Measurements from ENCODE around the gene FBXO24.
A peak's percentile ranks its signal among the peaks of the same experiment; 100 is the strongest.
"Not testable (repeated sequence)": the region's sequence is repeated elsewhere in the genome, so short reads cannot be mapped to it uniquely, and the experiment has no call there.

FBXO24 gene

DNA sequence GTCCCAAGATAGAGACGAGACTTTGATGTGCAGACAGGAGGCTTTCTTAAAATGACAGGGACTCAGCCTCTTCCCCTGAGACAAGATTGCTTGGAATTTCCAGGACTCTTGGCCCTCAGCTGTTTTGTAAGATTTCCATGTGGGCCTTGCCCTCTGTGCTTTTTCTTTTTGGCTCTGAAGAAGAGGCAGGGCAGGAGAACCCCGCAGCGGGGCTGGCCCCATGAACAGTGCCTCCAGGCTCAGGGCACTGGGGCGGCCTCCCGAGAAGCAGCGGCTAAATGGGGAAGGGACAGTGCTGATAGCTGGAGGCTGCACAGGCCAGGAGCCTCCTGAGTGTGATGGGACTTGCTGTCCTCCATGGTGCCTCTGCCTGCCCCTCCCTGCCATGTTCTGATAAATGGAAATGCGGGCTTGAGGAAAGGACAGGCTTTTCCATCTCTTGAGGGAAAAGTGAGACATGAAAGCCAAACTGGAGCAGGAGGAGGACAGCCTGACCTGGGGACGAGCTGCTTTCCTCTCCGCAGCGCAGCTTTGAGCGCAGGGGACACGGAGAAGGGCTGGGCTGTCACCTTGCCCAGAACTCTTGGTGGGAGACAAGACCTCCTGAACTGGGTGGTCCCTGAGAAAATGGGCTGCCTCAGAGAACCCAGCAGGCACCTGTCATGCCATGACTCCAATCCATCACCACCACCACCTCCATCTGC, 24.5 kb upstream of the FBXO24 start:
- DNase-seq: no peak

DNA sequence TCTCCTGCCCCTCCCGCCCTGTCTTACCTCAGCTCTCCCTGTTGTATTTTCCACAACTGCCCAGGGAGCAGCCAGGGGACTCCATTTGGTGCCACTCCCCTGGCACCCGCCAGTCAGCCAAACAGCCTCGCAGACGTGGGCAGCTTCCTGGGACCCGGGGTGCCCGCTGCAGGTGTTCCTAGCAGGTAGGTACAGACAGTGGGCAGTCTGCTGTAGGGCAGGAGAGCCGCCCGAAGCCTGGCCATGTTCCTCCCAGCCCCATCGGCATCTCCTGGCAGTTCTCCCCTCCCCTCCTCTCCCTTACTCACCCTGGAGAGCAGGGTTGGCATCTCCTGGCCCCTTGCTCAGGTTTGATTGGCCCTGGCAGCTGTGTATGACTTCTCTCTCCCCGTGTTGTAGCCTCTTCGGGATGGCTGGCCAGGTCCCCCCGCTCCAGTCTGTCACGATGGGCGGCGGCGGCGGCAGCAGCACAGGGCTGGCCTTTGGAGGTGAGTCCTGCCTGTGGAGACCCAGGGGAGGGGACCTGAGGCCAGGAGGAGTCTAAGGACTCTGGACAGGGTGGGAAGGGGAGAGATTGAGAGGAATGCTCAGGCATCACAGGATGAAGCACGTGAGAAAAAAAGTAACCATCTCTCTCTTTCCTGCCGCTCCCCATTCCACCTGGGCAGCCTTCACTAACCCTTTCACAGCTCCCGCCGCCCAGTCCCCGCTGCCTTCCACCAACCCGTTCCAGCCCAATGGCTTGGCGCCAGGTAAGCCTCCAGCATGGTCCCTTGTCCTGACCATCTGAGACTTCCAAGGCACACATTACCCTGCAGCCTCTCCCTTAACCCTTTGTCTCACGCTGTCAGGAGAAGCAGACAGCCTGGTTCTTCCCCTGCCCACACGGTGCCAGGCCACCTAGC, 23.7 kb upstream of the FBXO24 start:
- DNase-seq: no peak

DNA sequence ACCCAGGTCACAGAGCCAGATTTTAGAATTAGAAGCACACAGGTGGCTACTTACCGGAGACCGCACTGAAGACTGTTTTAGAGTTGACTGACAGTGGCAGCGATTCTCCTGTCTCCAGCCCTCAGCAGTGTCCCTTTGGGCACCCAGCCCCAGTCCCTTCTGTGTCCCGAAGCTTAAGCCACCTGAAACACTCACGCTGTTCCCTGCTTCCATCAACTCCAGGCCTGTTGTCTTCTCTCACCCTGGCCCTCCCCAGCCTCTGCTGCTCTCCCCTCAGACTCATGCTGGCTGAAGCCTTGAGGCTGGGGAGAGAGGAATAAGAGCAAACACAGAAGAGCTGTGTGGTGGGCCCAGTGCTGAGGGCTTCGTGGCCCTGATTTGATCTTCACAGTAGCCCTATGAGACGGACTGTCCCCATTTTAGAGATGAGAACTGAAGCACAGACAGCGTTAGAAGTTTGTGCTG, 23.0 kb upstream of the FBXO24 start:
- DNase-seq: no peak

DNA sequence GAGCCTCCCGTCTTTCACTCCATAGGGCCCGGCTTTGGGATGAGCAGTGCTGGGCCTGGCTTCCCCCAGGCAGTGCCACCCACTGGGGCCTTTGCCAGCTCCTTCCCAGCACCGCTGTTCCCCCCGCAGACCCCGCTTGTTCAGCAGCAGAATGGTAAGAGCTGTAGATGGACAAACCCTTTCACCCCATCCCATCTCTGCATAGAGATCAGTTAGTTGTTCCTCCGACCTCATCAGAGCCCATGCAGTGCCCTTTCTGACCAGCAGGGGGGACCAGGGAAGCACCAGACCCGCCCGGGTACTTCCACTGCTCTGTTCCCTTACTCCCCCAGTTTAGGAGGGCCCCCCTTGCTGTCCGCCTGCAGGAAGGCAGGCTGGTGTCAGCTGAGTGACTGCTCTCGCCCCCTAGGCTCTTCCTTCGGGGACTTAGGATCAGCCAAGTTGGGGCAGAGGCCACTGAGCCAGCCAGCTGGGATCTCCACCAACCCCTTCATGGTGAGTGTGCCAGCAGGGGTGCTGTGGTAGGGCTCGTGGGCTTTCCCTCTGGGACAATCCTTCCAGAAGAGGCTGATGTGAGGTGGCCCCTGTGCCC, 22.2 kb upstream of the FBXO24 start:
- DNase-seq: no peak

DNA sequence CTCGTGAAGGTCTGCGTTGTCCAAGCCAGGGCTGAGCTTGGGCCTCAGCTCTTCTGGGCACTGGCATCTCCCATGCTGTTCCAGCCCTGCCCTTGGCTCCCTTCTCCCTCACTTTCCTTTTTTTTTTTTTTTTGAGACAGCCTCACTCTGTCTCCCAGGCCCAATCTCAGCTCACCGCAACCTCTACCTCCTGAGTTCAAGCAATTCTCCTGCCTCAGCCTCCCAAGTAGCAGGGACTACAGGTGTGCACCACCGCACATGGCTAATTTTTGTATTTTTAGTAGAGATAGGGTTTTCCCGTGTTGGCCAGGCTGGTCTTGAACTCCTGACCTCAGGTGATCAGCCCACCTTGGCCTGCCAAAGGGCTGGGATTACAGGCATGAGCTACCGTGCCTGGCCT, 21.7 kb upstream of the FBXO24 start:
- not testable (repeated sequence) for DNase-seq

DNA sequence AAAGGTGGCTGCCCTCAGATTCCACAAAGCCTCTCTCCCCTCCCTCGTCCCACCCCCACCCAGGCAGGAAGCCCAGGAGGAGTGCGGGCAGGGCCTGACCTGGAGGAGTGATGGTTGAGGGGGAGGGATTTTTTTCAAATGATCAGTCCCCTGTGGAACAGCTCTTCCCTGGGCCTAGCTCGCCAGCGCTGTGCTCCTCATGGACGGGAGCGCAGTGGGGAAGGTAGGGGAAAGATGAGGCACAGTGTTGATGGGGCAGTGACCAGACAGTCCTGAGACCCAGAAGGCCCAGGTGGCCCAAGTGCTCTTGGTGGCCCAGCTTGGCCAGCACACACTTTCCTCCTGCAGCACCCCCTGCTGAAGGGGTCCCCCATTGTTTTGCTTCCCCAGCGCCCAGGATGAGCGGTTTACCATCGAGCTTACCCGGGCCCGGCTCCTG, 21.0 kb upstream of the FBXO24 start:
- DNase-seq: no peak

DNA sequence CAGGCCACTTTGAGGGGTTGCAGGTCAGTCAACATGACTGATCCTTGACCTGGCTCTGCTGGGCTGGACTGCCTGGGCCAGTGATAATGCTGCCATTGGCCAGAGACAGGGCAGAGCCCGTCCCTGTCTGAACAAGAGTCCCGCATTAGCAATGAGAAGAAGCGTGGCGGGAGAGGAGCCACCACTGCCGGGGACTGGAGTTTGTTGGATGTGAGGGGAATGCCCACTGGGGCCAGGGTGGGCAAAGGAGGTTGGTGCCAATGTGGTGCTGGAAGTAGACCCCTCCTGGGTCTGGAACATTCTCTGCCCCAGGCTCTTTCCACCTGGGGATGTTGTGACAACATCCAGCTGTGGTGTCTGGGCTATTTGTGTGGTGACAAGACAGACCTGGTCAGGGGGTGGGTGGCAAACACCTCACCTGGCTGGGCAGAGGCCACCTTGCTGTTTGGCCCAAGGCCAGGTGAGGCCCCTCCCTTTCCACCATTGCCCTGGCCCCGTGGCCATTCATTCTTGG, 20.1 kb upstream of the FBXO24 start:
- DNase-seq: no peak

DNA sequence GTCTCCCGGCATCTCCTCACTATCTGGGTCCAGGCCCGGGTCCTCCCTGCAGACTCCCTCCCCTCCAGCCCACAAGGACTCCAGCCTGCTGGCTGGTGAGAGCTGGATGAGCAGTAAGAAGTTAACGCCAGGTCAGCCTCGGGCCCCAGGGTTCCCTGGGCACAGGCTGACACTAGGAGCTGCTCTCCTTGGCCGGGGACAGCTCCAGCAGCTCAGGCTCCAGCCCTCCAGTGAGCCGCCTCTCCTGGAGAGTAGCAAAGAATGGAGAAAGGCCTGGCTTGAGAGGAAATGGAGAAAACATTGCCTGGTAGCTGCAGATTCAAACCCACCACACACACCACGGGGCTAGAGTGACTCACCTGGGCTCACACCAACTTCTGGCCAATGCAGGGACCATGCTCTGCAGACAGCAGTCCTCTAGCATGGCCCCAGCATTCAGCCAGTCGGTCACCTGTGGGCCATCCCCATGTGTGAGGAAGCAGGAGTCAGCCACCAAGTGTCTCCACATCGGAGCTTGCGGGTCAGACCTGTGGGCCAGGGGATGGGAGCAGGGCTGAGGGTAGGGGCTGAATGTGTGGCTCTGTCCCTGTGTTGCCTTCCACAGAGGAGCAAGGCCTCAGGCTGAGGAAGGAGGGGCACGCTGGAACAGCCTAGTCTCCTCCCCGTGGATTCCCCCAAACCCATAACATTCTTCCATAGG, 18.9 kb upstream of the FBXO24 start:
- DNase-seq: no peak

DNA sequence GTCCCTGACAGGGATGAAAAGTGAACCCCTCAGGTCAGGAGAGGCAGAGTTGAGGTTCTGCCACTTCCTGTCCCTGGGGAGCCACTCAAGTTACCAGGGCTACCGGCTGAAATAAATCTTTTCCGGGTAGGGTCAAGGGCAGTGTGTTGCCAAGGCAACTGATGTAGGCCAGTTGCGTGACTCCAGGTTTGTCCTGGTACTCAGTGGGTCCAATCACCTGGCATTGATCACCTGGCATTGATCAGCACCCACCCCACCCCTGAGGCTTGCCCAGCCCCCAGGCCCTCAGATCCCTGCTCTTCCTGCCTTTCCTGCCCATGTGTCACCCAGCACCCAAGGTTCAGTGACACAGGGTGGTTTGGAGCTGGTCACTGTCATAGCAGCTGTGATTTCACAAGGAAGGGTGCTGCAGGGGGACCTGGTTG, 18.4 kb upstream of the FBXO24 start:
- DNase-seq: peak; percentile 46

DNA sequence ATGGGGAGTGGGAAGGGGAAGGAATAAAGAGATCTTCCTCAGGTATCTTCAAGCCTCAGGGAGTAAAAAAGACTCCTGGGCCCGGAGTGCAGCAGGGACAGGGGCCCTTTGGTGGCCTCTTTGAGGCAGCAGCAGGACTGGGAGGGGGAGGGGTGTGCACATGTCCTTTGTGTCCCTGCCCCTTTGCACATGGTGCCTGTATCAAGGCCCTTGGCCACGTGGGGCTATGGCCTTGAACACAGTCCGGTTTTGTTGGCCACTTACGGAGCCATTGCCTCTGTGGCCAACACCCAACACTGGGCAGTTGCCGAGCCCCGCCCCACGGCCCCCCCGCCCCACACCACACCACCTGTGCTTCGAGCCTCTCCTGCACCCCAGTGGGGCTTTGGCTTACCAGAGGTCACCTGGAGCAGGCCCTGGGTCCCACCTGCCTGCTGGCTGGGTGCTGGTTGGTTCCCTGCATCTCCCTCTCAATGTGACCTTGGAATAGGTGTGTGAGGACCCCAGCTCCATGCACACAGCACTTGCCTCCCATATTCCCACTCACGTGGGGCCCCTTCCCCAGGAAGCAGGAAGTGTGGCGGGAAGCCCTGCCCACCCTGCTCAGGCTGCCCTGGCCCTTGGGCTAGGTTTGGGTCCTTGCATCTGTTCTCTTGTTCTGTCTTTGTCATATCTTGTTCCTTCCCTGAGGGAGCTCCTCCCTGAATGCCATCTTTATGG, 17.8 kb upstream of the FBXO24 start:
- no peak for DNase-seq

DNA sequence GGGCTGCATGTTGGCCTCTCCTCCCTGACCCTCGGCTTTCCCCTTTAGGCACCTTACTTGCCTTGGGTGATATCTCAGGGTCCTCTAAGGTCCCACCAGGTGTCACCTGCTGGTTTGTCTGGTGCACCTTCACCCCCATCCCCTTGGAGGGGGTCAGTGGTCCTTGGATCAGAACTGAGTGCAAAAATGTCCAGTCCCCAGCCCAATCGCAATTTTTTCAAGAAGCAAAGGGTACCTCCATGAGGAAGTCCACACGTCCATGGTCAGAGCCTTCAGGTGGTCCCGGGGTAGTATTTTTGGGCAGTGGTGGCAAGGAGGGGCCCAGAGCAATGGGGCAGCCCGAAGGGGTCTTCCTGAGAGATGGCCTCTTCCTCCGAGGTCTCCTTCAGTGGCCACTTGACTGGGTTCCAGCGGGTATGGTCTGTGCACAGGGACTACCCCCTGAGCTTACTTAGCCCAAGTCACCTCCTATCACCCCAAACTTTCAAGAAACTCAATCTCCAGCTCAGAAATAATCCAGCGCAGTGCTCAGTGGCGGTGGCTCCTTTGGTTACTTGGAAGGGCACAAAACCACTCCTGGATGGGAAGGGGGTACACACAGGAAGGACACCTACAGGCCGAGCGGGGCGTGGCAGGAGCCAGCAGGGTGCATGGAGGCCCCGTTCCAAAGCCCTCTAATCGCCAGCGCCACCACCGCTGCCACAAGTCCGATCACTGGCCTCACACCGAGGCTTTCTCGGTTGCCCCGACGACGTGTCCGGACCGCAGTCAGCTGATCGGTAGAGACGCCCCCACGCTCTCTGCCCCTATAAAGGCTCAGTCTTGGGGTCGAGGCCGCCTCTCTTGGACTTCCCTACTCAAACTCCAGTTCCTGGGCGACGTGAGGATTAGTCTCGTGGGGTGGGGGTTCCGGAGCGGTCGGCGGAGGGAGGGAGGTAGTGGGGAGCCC, 17.0 kb upstream of the FBXO24 start:
- DNase-seq: peak; percentile 69

DNA sequence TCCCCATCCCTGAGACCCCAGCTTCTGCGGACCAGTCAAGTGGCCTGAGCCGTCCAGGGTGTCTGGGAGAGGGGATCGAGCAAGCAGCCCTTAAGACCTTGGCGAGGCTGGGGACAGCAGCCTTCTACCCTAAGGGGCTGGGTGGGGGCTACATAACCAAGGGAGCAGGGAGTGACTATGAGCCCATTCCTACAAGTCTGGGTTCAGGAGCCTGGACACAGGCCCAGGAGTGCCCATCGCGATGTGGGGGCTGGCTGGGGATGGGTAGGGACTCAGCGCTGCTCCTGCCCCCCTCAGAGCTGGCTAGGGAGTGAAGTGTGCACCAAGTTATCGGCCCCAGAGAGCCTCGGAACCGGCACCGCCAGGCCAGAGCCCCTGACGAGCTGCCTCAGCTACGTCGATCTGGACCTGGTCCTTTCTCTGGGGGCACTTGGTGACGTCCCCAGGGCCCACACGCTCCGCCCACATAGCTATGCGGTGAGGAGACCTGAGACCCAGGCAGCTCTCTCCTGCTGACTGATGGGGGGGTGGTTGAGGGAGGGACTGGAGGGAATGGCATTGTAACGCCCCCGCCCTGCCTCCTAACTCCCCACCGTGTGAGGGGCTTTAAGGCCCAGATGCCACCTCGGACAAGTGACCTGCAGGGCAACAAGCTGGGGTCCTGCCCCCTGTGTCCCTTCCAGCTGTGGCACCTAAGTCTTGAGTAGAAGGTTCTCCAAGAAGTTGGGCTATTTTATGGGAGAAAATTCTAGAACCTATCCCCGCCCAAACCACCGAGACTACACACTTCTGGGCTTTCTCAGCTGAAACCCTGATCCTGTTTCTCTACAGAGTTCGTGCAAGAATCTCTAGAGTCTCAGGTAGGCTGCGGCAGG, 14.9 kb upstream of the FBXO24 start:
- DNase-seq: no peak

DNA sequence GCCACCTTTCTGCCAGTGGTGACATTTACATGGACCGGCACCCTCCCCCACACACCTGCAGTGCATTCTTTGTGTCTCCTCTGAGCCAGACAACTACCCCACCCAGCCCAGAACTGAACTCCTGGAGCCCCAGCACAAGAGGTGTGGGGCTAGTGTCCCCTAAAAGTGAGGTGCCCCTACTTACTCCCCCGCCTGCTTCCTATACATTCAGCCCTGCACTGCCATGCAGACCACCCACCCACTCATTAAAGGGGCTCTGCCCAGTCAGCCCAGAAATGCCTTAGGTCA, 14.4 kb upstream of the FBXO24 start:
- no peak for DNase-seq

DNA sequence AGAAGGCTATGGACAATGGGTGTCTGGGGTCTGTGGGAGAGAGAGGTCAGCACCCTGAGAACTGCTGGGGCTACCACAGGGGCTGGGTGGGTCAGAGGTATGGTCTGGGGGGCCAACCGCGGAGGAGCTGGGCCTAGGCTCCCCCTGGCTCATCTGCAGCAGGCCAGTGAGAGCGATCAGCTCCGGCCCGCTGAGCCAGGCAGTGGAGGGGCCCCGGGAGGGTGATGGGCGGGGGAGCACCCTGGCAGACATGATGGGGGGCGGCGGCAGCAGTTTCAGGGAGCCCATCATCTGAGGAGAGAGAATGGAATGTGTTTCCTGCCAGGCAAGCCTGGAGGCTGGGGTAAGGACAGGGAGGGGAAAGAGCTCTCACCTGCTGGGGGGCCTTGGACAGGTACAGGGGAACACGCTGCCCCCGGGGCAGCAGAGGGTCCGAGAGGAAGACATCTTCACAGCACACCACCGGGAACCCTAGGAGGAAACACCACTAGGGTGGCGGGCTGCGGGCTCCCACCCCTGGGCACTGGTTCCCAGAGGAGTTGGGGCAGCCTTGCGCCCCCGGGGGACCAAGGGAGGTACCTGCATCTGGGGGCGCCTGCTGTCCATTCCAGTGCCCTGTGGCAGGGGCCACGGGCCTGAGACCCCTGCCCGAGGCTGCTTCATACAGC, 13.7 kb upstream of the FBXO24 start:
- no peak for DNase-seq

DNA sequence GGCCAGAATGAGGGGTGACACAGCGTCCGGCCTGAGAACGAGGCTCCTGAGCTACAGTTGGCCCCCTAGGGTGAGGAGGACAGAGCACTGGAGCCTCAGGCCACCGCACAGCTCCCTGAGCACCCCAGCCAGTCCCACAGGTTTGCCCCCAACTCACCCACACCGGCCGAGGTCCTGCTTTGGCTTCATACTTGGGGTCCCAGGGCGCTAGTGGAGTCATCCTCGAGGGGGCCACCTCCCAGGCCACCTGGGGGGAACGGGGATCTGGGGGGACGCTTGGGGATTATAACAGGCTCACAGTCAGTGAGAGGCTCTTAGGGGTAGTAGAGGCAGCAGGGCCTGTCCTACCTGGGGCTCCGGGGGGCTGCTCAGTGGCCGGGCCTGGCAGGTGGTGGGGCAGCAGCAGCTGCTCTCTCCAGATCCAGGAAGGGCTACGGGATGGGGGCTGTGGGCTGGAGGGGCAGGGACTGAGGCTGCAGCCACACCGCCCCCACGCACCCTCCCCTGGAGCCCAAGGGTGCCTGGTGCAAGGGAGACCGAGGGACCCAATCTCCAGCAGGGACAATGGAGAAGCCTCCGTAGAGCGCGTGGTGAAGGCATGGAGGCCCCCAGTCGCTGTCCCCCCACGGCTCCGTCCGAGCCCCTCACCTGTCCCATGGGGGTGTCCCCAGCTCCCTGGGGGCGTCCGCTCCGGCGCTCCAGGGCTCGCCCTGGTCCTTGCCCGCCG, 13.0 kb upstream of the FBXO24 start:
- no peak for DNase-seq

DNA sequence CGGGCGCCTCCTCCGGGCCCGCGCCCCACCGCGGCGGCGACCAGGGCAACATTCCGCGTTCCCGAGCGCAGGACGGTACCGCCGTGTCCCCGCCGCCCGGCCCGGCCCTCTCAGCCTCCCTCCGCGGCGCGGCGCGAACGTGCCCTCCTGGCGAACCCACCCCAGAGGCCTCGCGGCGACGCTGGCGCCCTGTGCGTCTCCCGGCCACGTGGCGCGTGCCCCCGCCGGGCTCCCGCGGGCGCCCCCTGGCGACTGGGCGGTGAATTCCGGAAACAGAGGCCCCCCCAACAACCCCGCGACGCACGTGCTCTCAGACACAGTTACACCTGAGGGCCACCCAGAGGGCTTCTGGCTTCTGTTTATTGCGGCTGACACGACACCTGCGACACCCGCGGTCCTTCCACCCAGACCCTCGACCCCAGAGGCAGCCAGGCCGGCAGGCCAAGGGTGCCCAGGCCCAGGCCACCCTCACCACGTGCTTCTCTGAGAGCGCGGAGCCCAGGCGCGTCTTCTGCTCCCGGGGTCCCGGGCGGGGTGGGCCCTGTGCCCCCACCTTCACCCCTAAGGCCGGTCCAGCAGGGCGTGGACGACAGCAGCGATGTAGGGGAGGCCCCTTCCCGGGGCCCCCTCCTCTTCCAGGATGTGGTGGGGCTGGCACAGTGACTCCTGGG, 12.3 kb upstream of the FBXO24 start, which contains the start of gene SAP25:
Gene SAP25 (minus strand): TSS at position 210 of the 671 bp plus-strand sequence. CDS start 158 bp downstream, at position 52.
- no peak for DNase-seq

DNA sequence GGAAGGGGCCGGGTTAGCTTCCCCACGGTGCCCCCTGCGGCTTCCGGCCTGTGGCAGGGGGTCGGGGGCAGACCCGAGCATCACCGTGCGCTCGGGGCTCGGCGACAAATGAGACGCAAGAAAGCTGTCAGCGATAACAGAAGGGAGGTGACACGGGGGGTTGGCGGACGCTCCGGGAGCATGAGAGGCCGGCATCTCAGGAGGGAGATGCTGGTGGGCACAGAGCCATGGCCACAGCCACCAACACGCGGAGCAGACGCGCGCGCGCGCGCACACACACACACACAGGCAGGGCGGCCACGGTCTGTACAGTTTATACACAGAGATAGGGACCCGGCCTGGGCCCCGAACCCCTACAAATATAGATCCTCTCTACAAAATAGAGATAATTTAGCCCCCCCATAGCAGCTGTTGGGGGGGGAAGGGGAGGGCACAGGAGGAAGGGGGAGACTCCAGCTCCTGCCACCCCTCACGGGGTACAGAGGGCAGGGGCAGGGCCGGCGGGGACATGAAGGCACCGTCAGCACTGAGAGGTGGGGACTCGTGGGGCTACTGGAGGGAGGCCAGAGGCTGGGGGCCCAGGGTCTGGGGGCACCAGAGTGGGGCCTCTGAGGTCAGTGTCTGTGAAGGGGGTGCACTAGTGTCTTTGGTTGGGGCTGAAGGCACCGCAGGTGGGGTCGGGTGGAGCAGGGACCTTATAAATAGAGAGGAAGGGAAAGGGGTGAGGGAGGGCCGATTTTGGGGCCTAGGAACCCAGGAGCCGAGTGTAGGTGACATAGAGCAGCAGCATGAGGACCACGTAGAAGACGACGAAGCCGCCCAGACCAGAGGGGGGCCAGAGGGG, 11.5 kb upstream of the FBXO24 start:
- no peak for DNase-seq

All from DMS153 (cell line).